ENCODE data around the gene C1orf167.

- TF ChIP-seq ZBED1 (IDR thresholded peaks at IDR 0.05; ENCODE audit: borderline replicate concordance) (no peak), SIN3A (IDR thresholded peaks at IDR 0.05; ENCODE audit: low read depth, low read length) (no peak), NKRF (conservative IDR thresholded peaks at IDR 0.05) (no peak), POLR2A (IDR thresholded peaks at IDR 0.05; ENCODE audit: low read depth, low read length) (no peak), MXI1 (IDR thresholded peaks at IDR 0.05; ENCODE audit: low read depth, low read length) (no peak)
- TF ChIP-seq, protein P1, sequence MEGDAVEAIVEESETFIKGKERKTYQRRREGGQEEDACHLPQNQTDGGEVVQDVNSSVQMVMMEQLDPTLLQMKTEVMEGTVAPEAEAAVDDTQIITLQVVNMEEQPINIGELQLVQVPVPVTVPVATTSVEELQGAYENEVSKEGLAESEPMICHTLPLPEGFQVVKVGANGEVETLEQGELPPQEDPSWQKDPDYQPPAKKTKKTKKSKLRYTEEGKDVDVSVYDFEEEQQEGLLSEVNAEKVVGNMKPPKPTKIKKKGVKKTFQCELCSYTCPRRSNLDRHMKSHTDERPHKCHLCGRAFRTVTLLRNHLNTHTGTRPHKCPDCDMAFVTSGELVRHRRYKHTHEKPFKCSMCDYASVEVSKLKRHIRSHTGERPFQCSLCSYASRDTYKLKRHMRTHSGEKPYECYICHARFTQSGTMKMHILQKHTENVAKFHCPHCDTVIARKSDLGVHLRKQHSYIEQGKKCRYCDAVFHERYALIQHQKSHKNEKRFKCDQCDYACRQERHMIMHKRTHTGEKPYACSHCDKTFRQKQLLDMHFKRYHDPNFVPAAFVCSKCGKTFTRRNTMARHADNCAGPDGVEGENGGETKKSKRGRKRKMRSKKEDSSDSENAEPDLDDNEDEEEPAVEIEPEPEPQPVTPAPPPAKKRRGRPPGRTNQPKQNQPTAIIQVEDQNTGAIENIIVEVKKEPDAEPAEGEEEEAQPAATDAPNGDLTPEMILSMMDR (IDR thresholded peaks at IDR 0.05 in 2 of 3, conservative IDR thresholded peaks at IDR 0.05 in 1 of 3; ENCODE audit: control insufficient read depth in 2 of 3, extremely low read depth in 1 of 3, insufficient read depth in 1 of 3, low read depth in 3 of 3, low read length in 3 of 3), result no peak
These were observed 47.0 kb upstream of the C1orf167 start for GRCh38 chr1:11714831-11715575.
